VCaP (cell line): ENCODE measurements around the gene IFITM5.

ENCODE experiments used
- H3K27ac ChIP-seq: fragments of 450-650 bp; 2 replicates; pipeline ENCODE4 v1.5.1; 2017
- CTCF ChIP-seq: fragments of 450-650 bp; conservative IDR thresholded peaks from 2 replicates; pipeline ENCODE4 v1.5.1; 2017; ENCODE audit warnings: mild to moderate bottlenecking, moderate library complexity

IFITM5 gene

GRCh38 chr11:293852-294661 lies 5.3 kb downstream of the IFITM5 start:
- no peak overlapping the region for H3K27ac ChIP-seq
- TF ChIP-seq CTCF, result no peak

GRCh38 chr11:293271-293851 lies 6.0 kb downstream of the IFITM5 start:
- no peak overlapping the region for H3K27ac ChIP-seq
- TF ChIP-seq CTCF, result no peak

- H3K27ac ChIP-seq, result no peak overlapping the region
- no peak for TF ChIP-seq CTCF
These were observed 6.9 kb downstream of the IFITM5 start for GRCh38 chr11:292211-293121.

GRCh38 chr11:291281-292210 lies 7.8 kb downstream of the IFITM5 start:
- TF ChIP-seq CTCF, result no peak
- no peak overlapping the region for H3K27ac ChIP-seq

- no peak overlapping the region for H3K27ac ChIP-seq
- TF ChIP-seq CTCF, result no peak
These were observed 8.6 kb downstream of the IFITM5 start for GRCh38 chr11:290621-291231.

GRCh38 chr11:289712-290620 lies 9.4 kb downstream of the IFITM5 start:
- H3K27ac ChIP-seq, result no peak overlapping the region; the same call in 1 of the 2 replicates
- TF ChIP-seq CTCF, result no peak
